Activated CD4-positive, CD25-positive, alpha-beta regulatory T cell (primary cell): ENCODE results near the gene DNAJC18.
"Not testable (repeated sequence)": the region's sequence is repeated elsewhere in the genome, so short reads cannot be mapped to it uniquely, and the experiment has no call there.

Experiments
- DNase-seq, 4 experiments: peaks; one replicate each; lab custom pipeline; 2025; lab: John Stamatoyannopoulos, UW

Gene DNAJC18

GRCh38 chr5:139388198-139388821 lies 51.0 kb downstream of the DNAJC18 start:
- no peak for DNase-seq

GRCh38 chr5:139387611-139388197 lies 51.6 kb downstream of the DNAJC18 start:
- DNase-seq: no peak

GRCh38 chr5:139386956-139387355 lies 52.4 kb downstream of the DNAJC18 start:
- not testable (repeated sequence) for DNase-seq

GRCh38 chr5:139386050-139386438 lies 53.3 kb downstream of the DNAJC18 start:
- DNase-seq: no peak

GRCh38 chr5:139385061-139386049 lies 54.0 kb downstream of the DNAJC18 start:
- DNase-seq: no peak

- DNase-seq: no peak
Measured at GRCh38 chr5:139384591-139385051, 54.7 kb downstream of the DNAJC18 start.

GRCh38 chr5:139383993-139384590 lies 55.2 kb downstream of the DNAJC18 start:
- DNase-seq: no peak

- DNase-seq: no peak
Measured at GRCh38 chr5:139383275-139383992, 55.9 kb downstream of the DNAJC18 start, which contains the start of gene SLC23A1. SLC23A1 (minus strand) TSS chr5:139383297; CDS start chr5:139383253, 44 bp downstream.

GRCh38 chr5:139382807-139383206 lies 56.5 kb downstream of the DNAJC18 start:
- DNase-seq: no peak

- DNase-seq: no peak
Measured at GRCh38 chr5:139381837-139382761, 57.2 kb downstream of the DNAJC18 start.

- no peak for DNase-seq
Measured at GRCh38 chr5:139379626-139380449, 59.5 kb downstream of the DNAJC18 start.

GRCh38 chr5:139378941-139379361 lies 60.4 kb downstream of the DNAJC18 start:
- no peak for DNase-seq

- no peak for DNase-seq
Measured at GRCh38 chr5:139378101-139378825, 61.1 kb downstream of the DNAJC18 start.

GRCh38 chr5:139377226-139377625 lies 62.1 kb downstream of the DNAJC18 start:
- no peak for DNase-seq

- no peak for DNase-seq
Measured at GRCh38 chr5:139376364-139376763, 63.0 kb downstream of the DNAJC18 start.

- no peak for DNase-seq
Measured at GRCh38 chr5:139374909-139375308, 64.4 kb downstream of the DNAJC18 start.

GRCh38 chr5:139371482-139372435 lies 67.6 kb downstream of the DNAJC18 start:
- no peak for DNase-seq

GRCh38 chr5:139369181-139369580 lies 70.1 kb downstream of the DNAJC18 start:
- DNase-seq: no peak
